Measurements from ENCODE around the gene LRMDA.

LRMDA gene

GRCh38 chr10:75408911-75409885, 22.2 kb upstream of the LRMDA start:
- H3K4me3 ChIP-seq (ENCODE audit: low read depth, low read length) = peak overlapping the region; percentile 64
- DNase-seq (ENCODE audit: low read depth, low spot score) = peak; percentile 36
- TF ChIP-seq, protein P1, sequence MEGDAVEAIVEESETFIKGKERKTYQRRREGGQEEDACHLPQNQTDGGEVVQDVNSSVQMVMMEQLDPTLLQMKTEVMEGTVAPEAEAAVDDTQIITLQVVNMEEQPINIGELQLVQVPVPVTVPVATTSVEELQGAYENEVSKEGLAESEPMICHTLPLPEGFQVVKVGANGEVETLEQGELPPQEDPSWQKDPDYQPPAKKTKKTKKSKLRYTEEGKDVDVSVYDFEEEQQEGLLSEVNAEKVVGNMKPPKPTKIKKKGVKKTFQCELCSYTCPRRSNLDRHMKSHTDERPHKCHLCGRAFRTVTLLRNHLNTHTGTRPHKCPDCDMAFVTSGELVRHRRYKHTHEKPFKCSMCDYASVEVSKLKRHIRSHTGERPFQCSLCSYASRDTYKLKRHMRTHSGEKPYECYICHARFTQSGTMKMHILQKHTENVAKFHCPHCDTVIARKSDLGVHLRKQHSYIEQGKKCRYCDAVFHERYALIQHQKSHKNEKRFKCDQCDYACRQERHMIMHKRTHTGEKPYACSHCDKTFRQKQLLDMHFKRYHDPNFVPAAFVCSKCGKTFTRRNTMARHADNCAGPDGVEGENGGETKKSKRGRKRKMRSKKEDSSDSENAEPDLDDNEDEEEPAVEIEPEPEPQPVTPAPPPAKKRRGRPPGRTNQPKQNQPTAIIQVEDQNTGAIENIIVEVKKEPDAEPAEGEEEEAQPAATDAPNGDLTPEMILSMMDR (IDR thresholded peaks at IDR 0.05; ENCODE audit: low read depth, low read length) = no peak
- in situ Hi-C loops (cut with HindIII; ENCODE audit: low sequenced_read_pairs) = no loop called here

DNA sequence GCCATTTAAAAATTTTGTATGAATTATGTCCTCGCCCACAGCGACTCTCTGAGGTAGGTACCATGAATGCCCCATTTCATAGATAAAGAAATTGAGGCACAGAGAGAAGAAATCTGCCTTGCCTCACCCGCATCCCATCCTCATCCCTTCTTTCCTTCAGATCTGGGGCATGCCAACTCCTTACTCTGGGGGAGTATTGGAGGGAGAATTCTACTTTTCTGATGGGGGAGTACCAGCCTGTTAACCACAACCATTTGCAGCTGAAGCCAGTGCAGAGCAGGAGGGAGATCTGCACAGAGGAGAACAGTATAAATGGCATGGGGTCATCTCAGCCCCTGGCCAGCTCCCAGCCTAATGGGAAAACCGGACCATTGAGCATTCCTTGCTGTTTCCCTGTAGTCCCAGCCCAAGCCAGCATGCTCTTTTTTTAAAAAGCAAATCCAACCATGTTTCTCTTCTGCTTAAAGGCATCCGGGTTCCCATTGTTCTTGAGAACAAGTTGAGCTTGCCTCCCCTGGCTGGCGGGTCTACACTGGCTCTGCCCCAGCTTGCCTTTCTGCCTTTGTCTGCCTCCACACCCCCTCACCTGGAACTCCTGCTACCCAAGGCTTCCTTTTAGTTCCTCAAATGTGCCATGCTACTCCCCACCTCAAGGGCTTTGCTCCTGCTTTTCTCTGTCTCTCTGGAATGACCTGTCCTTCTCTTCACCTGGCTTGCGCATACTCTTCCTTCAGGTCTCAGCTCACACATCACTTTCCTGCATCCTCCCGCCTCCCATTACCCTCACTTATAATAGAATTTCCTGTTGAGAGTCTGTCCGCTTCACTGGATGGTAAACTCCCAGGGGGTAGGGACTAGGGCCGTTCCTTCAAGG, 21.1 kb upstream of the LRMDA start:
- H3K4me3 ChIP-seq (ENCODE audit: low read depth, low read length) = no peak overlapping the region
- TF ChIP-seq, protein P1 (IDR thresholded peaks at IDR 0.05; ENCODE audit: low read depth, low read length) = no peak
- no peak for DNase-seq (ENCODE audit: low read depth, low spot score)
- in situ Hi-C loops (cut with HindIII; ENCODE audit: low sequenced_read_pairs) = no loop called here

DNA sequence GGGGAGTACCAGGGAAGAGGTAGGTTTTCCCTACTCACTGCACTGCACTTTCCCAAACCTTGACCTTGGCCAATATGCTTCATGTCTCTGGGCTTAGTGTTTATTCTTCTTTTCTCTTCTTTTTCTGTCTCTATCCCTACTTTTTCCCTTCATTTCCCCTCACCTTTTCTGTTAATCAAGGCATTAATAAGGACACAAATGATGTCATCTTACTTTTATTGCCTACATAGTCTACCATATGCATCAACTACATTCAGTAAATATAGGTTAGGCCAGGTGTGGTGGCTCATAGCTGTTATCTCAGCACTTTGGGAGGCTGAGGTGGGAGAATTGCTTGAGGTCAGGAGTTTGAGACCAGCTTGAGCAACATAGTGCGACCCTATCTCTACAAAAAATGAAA, 16.9 kb upstream of the LRMDA start:
- no peak overlapping the region for H3K4me3 ChIP-seq (ENCODE audit: low read depth, low read length)
- DNase-seq (ENCODE audit: low read depth, low spot score) = no peak
- in situ Hi-C loops (cut with HindIII; ENCODE audit: low sequenced_read_pairs) = no loop called here
- TF ChIP-seq, protein P1 (IDR thresholded peaks at IDR 0.05; ENCODE audit: low read depth, low read length) = no peak

DNA sequence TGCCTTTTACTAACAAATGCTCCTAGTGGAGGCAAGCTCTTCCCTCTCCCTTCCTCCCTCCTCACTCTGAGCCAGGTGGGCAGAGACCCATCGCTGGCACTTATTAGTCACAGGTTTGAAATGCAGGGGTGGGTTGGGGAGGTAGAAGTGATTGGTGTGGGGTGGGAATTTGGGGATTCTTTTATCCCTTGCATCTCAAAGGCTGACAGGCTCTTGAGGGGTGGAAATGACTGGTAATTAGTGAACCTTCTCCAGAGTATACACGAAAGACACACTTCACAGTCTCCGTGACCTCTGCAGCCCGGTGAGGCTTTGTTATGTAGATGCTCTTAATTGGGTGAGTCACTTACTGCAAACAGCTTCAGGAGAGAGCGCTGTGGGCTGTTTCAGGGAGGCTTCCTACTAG, 13.9 kb upstream of the LRMDA start:
- DNase-seq (ENCODE audit: low read depth, low spot score) = no peak
- in situ Hi-C loops (cut with HindIII; ENCODE audit: low sequenced_read_pairs) = no loop called here
- TF ChIP-seq, protein P1 (IDR thresholded peaks at IDR 0.05; ENCODE audit: low read depth, low read length) = no peak
- no peak overlapping the region for H3K4me3 ChIP-seq (ENCODE audit: low read depth, low read length)

DNA sequence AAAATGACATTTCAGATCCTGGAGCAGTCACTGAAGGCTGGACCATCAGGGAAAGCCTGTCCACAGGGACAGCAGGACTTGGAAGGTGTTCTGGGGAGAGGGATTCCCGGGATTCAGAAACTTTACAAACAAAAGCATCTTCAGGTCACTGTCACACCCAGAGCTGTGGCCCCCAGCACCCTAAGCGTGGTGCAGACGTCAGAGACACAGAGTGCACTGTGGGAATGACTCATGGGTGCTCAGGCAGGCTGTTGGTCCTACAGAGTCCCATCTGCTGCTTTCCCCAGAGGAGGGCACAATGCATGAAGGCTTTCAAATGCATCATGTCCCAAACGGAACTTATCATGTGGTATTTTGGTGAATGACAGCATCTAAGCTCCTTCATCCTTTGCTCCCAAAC, 13.1 kb upstream of the LRMDA start:
- H3K4me3 ChIP-seq (ENCODE audit: low read depth, low read length) = no peak overlapping the region
- no peak for DNase-seq (ENCODE audit: low read depth, low spot score)
- in situ Hi-C loops (cut with HindIII; ENCODE audit: low sequenced_read_pairs) = no loop called here
- TF ChIP-seq, protein P1 (IDR thresholded peaks at IDR 0.05; ENCODE audit: low read depth, low read length) = no peak

- no peak overlapping the region for H3K4me3 ChIP-seq (ENCODE audit: low read depth, low read length)
- TF ChIP-seq, protein P1 (IDR thresholded peaks at IDR 0.05; ENCODE audit: low read depth, low read length) = no peak
- in situ Hi-C loops (cut with HindIII; ENCODE audit: low sequenced_read_pairs) = no loop called here
- no peak for DNase-seq (ENCODE audit: low read depth, low spot score)
Observed at GRCh38 chr10:75418712-75419111, 12.7 kb upstream of the LRMDA start.

Data from astrocyte of the spinal cord (primary cell).